ENCODE data around the gene NPHS1.

DNA sequence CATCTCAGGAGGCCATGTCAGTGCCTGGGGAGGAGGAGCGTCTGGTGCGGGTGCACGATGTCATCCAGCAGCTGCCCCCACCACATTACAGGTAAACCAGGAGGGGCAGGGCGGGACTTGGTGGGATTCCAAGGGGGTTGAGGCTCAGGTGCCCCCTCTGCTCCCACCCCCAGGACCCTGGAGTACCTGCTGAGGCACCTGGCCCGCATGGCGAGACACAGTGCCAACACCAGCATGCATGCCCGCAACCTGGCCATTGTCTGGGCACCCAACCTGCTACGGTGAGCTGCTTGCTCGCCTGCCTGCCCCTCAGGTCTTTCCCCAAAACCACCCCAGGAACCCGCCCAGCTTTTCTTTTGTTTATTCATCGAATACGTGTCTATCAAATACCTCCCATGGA lies 69.7 kb downstream of the NPHS1 start:
- TF ChIP-seq, protein P1, sequence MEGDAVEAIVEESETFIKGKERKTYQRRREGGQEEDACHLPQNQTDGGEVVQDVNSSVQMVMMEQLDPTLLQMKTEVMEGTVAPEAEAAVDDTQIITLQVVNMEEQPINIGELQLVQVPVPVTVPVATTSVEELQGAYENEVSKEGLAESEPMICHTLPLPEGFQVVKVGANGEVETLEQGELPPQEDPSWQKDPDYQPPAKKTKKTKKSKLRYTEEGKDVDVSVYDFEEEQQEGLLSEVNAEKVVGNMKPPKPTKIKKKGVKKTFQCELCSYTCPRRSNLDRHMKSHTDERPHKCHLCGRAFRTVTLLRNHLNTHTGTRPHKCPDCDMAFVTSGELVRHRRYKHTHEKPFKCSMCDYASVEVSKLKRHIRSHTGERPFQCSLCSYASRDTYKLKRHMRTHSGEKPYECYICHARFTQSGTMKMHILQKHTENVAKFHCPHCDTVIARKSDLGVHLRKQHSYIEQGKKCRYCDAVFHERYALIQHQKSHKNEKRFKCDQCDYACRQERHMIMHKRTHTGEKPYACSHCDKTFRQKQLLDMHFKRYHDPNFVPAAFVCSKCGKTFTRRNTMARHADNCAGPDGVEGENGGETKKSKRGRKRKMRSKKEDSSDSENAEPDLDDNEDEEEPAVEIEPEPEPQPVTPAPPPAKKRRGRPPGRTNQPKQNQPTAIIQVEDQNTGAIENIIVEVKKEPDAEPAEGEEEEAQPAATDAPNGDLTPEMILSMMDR (IDR thresholded peaks at IDR 0.05), result no peak
- TF ChIP-seq POLR2AphosphoS5 (IDR thresholded peaks at IDR 0.05), result no peak
